Calu3 (cell line): ENCODE measurements around the gene GNG12. TPM values are rescaled to one million over a fixed set of nuclear protein-coding genes. Genes with fewer than 3 reads are reported as not detected.
A peak's percentile ranks its signal among the peaks of the same experiment; 100 is the strongest.

Experiments
- BruUV-seq: library from RNA; stranded (reverse); fragments of 400-500 nt; replicated peaks from 2 replicates; lab custom pipeline; 2021; lab: Mats Ljungman, UMichigan
- CTCF ChIA-PET: fragments of 300-600 bp; sonication (Branson Sonifier 250); formaldehyde crosslinking; loops from one replicate; lab custom pipeline; 2022; ENCODE audit warnings: antibody characterized with exemption; lab: Charles Lee
- DNase-seq: peaks from one replicate; pipeline ENCODE4 v3.0.0; 2022
- H3K27ac Mint-ChIP-seq: one replicate; pipeline ENCODE4 v1.8.0; 2022; ENCODE audit warnings: mixed read lengths; ENCODE audit not compliant: unreplicated experiment
- H3K27me3 Mint-ChIP-seq: one replicate; pipeline ENCODE4 v1.8.0; 2022; ENCODE audit warnings: mixed read lengths; ENCODE audit not compliant: unreplicated experiment
- H3K36me3 Mint-ChIP-seq: one replicate; pipeline ENCODE4 v1.8.0; 2022; ENCODE audit warnings: mild to moderate bottlenecking, moderate library complexity, mixed read lengths; ENCODE audit not compliant: insufficient read depth, unreplicated experiment
- H3K4me1 Mint-ChIP-seq: one replicate; pipeline ENCODE4 v1.8.0; 2022; ENCODE audit warnings: mild to moderate bottlenecking, low read depth, mixed read lengths; ENCODE audit not compliant: unreplicated experiment
- H3K4me3 Mint-ChIP-seq: one replicate; pipeline ENCODE4 v1.8.0; 2022; ENCODE audit warnings: mild to moderate bottlenecking, low read depth, moderate library complexity, mixed read lengths; ENCODE audit not compliant: unreplicated experiment
- H3K9me3 Mint-ChIP-seq: one replicate; pipeline ENCODE4 v1.8.0; 2022; ENCODE audit warnings: low read depth, mixed read lengths; ENCODE audit not compliant: unreplicated experiment
- intact Hi-C: fragments of 100-400 bp; cut with micrococcal nuclease; formaldehyde crosslinking; loops from one replicate; pipeline ENCODE4 v1.10.0; 2022; ENCODE audit not compliant: unreplicated experiment
- total RNA-seq: library from RNA; stranded (reverse); gene quantifications from 2 replicates; pipeline ENCODE4 v1.2.3, GENCODE V29; 2022
- TF ChIP-seq, protein P1 (sequence below): fragments of 200-600 bp; IDR thresholded peaks from one replicate; pipeline ENCODE4 v1.8.0; 2022; ENCODE audit warnings: antibody characterized with exemption; ENCODE audit not compliant: unreplicated experiment

Gene GNG12
- total RNA-seq, 1 experiment from 2014 or later, result 85.6 TPM

DNA sequence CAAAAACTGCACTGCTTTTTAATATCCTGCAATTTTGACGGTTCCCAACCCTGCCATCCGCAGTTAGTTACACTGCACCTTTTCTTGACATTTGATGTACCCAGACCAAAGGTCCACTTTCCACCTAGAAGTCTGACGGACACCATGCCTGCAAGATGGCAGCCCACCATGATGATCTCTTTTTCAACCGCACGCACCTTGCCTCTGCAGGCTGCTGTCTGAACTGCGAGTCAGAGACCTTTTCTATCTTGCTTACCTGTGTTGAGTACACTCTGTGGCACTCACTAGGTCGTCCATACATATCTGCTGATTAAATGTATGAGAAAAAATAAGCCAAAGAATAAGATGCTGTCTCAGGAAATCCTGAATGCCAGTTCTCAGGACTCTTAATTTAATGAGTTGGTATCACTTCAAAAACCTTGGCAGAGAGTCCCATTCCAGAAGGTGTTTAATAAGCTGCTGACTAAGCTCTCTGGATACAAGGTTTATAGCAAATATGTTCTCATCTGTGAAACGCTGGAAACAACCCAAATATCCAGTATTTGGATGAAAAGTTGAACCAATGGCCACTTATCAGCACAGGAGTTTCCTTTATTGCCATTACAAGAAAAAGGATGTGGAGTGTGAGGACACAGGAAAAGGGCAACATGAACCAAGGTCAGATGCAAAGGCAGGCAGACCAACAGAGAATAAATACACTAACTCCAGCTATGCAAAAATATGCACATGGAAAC lies 37.9 kb downstream of the GNG12 start:
- Mint-ChIP-seq H3K9me3 (no peaks in the 10 kb centered on the region), H3K4me1 (peaks cover 43% of the 10 kb centered on the region), H3K27me3 (no peaks in the 10 kb centered on the region), H3K27ac (no peak overlapping the region), H3K36me3 (peaks cover 7% of the 10 kb centered on the region), H3K4me3 (no peak overlapping the region)
- no TSS peak for BruUV-seq
- TF ChIP-seq, protein P1, sequence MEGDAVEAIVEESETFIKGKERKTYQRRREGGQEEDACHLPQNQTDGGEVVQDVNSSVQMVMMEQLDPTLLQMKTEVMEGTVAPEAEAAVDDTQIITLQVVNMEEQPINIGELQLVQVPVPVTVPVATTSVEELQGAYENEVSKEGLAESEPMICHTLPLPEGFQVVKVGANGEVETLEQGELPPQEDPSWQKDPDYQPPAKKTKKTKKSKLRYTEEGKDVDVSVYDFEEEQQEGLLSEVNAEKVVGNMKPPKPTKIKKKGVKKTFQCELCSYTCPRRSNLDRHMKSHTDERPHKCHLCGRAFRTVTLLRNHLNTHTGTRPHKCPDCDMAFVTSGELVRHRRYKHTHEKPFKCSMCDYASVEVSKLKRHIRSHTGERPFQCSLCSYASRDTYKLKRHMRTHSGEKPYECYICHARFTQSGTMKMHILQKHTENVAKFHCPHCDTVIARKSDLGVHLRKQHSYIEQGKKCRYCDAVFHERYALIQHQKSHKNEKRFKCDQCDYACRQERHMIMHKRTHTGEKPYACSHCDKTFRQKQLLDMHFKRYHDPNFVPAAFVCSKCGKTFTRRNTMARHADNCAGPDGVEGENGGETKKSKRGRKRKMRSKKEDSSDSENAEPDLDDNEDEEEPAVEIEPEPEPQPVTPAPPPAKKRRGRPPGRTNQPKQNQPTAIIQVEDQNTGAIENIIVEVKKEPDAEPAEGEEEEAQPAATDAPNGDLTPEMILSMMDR, result no peak
- CTCF ChIA-PET, result interaction anchor here (1.2 kb wide), 1 partner anchor 17 kb away, joined by 3 read pairs; no protein-coding TSS in a partner anchor
- intact Hi-C loops, result no loop called here
- no peak for DNase-seq

DNA sequence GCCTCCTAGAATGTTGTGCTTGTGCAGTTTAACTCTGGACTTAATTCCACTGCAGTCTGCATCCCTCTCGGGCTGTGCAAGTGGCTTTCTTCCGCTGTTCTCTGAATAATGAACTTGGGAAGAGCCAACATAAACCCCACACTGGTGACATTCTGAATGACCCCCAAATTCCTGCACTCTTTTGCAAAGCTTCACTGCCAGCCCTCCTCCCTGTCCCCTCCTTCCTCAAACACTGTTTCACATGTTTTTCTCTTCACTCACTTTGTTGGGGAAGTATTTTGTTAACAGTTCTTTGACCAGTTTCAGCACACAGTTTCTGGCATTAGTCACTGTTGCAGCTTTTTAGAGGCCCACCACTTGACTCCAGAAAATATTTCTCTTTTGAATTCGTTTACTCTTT lies 39.7 kb downstream of the GNG12 start:
- TF ChIP-seq, protein P1, result no peak
- Mint-ChIP-seq H3K27me3 (no peaks in the 10 kb centered on the region), H3K36me3 (peaks cover 7% of the 10 kb centered on the region), H3K27ac (no peak overlapping the region), H3K4me1 (peaks cover 43% of the 10 kb centered on the region), H3K9me3 (no peaks in the 10 kb centered on the region), H3K4me3 (no peak overlapping the region)
- intact Hi-C loops, result no loop called here
- CTCF ChIA-PET, result no interaction called here
- BruUV-seq, result no TSS peak
- DNase-seq, result no peak

DNA sequence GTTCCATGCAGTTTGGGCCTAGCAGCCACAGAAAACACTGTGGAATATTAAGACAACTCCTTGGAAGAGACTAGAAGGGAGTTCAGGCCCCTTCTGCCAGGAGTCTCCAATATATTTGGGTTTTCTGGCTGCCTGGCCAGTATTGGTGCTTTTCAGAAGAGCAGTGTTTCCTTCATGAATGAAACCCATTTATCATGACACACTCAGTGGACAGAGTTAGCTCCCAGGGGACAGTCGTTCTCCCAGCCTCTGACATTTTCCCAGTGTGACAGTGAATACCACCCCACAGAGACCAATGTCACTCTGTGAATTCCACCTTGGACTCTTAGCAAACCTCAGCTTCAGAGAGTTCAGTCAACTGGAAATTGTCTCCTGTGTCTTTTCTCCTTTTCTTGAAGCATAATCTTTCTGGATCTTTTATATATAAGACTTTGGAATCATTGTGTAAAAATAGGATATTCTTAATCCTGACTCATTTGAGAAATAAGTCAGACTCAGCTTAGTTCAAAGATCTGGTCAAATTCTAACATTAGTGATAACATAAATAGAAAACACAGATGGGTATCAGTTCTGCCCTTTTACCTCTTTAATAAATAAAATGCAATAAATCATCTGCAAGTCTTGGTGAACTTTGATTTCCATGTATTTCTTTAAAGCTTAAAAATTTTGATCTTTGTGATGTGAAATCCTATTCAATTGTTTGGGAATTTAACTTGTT lies 40.4 kb downstream of the GNG12 start:
- no TSS peak for BruUV-seq
- CTCF ChIA-PET, result no interaction called here
- Mint-ChIP-seq H3K36me3 (peaks cover 4% of the 10 kb centered on the region), H3K4me1 (peaks cover 43% of the 10 kb centered on the region), H3K4me3 (no peak overlapping the region), H3K9me3 (no peaks in the 10 kb centered on the region), H3K27me3 (no peaks in the 10 kb centered on the region), H3K27ac (no peak overlapping the region)
- no peak for DNase-seq
- intact Hi-C loops, result loop anchor here (1.0 kb wide), 1 partner anchor 559 kb away; no protein-coding TSS in a partner anchor
- TF ChIP-seq, protein P1, result no peak

- no TSS peak for BruUV-seq
- Mint-ChIP-seq H3K27me3 (no peaks in the 10 kb centered on the region), H3K4me3 (peak overlapping the region; percentile 6), H3K36me3 (no peaks in the 10 kb centered on the region), H3K27ac (peak overlapping the region; percentile 19), H3K9me3 (no peaks in the 10 kb centered on the region), H3K4me1 (peaks cover 43% of the 10 kb centered on the region)
- CTCF ChIA-PET, result interaction anchor here (0.6 kb wide), 1 partner anchor 160 kb away, joined by 3 read pairs; no protein-coding TSS in a partner anchor
- intact Hi-C loops, result loop anchor here (1.0 kb wide), 1 partner anchor 560 kb away; no protein-coding TSS in a partner anchor
- no peak for DNase-seq
- TF ChIP-seq, protein P1, result no peak
Observed at GRCh38 chr1:67792103-67792502, 41.2 kb downstream of the GNG12 start.
